HG03060 (cell line): Measurements from ENCODE around the gene TRPV3.
"Not testable (repeated sequence)": the region's sequence is repeated elsewhere in the genome, so short reads cannot be mapped to it uniquely, and the experiment has no call there.

Experiments
- ATAC-seq: cut with Tn5 transposase; IDR thresholded peaks from one replicate; pipeline ENCODE4 v1.9.1; 2021; ENCODE audit warnings: low read depth, moderate number of reproducible peaks; ENCODE audit not compliant: unreplicated experiment

Gene TRPV3

DNA sequence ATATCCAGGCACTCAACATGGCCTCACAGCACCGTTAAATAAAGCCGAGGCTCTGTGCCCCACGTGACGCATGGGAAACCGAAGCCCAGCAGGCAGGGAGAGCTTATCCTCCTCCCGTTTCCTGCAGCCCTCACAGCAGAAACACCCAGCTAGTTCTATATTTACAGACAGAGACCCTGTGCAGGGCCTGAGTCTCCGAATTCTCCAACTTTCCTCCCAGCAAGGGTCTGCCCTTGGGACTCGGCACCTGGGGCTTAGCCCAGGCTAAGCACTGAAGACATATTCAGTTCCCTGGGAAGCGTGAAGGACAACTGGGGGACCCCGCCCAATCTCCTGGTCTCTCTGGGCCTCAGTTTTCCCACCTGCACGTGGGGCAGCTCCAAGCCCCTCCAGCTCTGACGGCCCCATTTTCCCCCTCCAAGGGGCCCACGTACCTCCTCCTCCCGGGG lies 29.2 kb downstream of the TRPV3 start:
- ATAC-seq: no peak

DNA sequence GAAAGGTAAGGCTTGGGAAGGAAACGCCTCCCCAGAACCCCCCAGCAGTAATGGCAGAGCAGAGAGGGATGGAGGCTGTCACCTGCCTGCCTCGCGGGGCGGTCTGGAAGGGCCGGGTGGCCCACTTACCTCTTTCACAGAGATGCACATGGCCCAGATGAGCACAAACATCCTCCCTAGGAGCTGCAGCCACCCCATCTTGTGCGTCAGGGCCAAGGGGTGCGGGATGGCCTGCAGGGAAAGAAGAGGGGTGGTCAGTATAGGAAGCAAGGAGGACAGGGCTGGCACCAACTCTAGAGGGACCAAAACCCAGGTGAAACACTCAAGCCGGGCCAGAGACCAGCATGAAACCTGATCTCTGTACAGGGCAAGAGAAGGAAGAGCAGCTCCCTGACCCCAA lies 29.7 kb downstream of the TRPV3 start:
- no peak for ATAC-seq

DNA sequence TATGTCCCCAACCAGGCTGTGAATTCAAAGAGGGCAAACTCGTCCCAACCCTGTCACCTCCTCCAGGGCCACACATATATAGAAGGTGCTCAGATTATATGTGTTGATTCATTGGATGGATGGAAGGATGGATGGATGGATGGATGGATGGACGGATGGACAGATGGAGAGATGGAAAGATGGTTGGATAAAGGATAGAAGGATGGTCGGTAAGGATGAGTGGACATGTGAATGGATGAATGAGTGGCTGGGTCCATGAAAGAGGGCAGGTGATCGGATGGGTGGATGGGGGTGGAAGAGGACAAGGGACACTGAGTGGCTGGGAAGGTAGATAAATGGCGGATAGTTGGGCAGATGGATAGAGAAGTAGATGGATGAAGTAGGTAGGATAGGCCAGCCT lies 30.1 kb downstream of the TRPV3 start:
- ATAC-seq: no peak

DNA sequence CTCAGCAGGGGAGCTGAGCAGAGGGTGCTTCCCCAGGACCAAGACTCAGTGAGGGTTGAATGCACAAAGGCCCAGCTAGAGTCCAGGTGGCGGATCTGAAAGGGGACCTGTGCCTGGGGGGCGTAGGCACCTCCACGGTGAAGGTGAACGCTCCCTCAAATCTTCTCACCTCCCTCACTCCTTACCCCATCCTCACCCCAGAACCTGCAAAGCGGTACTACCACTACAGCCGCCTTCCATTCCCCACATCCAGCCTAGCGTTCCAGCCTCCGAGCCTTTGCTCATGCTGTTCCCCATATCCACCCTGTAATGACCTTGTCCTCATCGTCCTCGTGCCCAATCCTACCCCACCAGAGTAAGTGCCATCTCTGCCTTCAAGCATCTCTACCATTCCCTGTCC lies 30.6 kb downstream of the TRPV3 start:
- ATAC-seq: no peak

DNA sequence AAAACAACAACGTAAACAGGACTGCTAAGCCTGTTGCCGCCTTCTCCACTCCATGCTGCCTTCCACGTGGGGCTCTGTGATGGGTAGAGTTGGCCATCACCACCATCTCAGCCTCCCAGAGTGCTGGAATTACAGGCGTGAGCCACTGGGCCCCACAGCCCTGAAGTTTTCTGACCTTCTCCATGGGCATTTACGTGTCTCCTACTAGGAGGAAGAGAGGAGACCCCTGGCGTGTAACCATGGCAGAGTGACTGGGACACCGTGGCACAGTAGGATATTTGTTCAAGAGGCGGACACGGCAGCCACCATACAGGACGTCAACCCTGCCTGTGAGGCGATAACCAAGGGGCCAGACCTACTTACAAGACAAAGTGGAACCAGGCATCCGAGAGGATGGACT lies 31.1 kb downstream of the TRPV3 start:
- no peak for ATAC-seq

DNA sequence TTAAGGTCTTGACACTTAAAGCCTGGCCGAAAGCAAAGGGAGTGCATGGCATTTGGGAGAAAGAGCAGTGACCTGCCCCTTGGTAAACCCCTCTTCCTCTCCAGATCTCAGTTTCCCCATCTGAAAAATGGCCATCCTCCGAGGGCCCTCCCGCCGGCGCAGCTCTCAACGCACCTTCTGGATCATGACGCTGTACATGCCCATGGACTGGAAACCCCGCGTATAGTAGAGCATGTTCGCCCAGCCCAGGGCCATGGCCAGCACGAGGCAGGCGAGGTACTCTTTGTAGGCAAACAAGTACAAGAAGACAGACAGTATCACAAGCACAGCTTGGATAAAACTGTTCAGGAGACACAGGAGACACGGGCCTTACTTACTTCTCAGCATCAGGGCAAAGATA lies 33.6 kb downstream of the TRPV3 start:
- no peak for ATAC-seq

DNA sequence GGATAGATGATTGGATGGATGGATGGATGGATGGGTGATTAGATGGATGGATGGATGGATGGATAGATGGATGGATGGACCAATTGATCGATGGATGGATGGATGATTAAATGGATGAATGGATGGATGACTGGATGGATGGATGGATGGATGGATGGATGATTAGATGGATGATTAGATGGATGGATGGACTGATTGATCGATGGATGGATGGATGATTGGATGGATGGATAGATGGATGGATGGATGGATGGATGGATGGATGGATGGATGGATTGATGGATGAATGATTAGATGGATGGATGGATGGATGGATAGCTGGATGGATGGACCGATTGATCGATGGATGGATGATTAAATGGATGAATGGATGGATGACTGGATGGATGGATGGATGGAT lies 38.1 kb downstream of the TRPV3 start:
- ATAC-seq: not testable (repeated sequence)

DNA sequence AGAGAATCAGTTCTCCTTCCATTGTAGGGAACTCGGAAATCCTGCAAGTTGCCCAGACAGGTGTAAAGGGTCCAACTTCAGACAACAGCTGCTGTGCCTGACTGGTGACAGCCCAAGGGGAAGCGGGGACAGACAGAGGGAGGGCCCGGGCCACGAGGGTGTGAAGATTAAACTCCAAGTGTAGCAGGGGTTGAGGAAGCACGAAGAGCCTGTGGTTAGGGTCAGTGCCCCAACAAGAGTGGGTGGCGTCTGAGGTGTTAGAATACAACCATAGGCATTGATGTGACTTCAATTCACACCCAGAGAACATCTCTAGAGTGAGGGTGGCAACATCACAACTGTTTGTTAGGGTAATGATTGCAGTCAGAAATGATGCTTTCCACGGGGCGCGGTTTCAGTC lies 42.7 kb downstream of the TRPV3 start:
- ATAC-seq: no peak

DNA sequence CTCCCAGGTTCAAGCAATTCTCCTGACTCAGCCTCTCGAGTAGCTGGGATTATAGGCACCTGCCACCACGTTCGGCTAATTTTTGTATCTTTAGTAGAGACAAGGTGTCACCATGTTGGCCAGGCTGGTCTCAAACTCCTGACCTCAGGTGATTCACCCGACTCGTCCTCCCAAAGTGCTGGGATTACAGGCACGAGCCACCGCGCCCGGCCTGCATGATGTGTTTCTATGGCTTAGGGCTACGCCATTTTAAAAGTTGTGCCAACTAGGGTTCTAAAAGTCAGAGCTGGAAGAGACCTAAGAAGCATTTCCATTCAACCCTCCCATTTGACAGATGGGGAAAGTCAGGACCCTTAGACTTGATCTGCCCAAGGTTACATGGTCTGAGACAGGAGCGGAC lies 43.4 kb downstream of the TRPV3 start:
- ATAC-seq: not testable (repeated sequence)

DNA sequence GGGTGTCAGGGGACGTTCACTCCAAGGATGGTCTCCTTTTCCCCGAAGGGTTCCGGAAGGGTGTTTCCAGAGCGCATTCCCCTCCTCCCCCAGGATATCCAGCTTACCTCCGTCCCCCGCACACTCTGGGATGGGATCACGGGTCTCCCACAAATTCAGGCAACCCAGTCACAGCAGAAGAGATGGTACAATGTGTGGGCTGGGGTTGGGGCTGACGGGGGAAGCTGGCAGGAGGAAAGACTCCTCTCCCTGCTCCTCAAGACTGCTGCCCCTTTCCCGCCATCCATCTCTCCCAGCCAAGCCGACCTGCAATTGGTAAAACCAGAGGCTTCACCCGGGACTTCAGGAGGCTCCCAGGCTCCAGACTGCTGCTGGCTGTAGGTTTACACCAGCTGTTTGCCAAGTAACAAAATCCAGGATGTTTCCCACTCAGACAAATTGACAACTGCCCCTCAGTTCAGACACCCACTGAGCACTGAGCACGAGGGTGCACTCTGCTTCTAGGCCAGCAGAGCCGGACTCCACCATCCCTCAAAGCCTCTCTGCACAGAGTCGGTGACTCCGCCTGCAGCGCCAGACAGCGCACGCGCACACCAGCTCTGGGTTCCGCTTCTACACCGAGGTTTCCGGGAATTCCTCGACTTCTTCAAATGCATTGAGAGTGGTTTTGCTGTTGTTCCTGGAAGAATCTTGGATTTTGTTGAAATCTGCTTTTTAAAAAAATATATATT lies 44.1 kb downstream of the TRPV3 start:
- ATAC-seq: no peak

DNA sequence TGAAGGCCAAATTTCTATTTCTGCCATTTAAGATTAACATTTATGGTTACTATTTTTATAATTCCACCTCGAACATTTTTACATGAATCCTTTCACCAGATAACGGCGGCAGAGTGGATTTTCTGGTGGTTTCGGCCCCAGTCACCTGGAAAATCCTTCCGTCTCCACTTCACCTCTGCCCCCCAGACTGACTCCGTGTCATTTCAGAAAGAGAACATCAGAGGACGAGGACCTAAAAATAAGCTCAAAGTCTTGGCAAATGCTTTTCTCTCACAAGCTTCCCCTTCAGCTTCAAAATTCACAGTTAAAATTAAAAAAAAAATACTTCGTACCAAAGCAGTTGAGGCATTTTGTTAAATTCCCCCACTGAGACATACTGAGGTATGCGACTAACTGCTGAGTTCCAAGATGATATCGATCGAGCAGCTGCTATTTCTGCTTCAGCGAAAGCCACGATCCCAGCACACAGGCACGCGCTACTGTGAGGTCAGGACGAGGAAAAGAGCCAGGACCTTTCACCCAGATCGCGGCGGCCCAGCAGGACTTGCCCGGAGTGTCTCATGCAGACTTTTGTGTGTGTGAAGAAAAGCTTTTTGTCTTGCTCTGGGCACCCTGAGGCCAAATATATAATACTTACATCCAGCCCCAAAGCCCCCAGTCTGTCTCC lies 45.0 kb downstream of the TRPV3 start:
- ATAC-seq: no peak

DNA sequence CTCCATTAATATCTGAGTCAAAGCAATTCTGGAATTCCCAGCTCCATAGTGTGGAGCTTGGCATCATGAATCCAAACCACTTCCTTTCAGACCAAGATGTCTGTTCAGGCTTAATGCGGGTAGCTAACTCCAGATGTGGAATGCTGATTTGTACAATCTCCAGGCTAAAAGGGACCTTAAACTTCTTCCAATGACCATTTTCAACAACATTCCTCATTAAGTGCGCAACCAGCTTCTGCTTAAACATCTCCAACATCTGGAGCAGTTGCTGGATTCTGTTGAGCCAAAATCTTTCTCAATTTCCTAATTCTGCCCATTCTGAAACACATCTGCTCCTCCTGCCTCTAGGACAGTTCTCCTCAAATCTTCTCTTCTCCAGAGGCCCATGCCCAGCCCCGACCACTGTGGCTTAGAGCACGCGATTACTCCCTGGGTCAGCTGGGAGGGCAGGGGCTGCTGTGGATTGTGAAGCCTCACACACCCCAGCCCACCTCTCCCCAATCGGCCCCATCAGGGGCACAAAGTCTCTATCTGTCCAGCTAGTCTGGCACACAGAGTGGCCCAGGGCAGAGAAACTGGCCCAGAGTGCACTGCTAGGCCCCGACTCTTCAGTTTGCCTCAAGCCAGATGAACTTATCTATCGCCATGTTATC lies 45.6 kb downstream of the TRPV3 start:
- no peak for ATAC-seq

DNA sequence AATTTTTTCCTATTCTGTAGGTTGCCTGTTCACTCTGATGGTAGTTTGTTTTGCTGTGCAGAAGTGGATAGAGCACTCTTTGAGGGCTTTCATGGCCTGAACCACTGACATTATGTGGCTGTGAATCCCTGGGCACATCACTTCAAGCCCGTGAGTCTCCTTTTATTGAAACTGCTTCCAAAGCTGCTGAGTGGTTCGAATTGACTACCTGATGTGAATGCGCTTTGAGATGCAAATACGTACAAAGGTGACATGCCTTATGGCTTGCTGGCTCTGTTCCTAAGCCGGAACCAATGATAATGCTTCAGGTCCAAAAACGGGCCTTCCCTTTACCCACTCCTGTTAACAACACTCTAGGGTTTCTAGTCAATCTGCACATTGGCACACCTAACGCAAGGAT lies 47.5 kb downstream of the TRPV3 start:
- no peak for ATAC-seq

DNA sequence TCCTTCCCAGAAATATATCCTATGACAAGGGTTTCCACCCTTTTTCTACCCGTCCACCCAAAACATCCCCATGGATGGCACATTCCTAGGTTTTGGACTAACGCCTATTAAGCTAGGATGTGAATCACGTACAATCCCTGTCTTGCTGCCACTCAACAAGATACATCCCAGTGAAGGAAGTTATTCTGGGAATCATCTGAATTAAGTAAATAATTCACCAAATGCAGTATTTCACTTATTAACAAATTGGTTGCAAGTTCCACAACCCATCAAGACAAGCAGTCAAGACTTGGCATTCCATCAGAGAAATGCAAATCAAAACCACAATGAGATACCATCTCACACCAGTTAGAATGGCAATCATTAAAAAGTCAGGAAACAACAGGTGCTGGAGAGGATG lies 49.7 kb downstream of the TRPV3 start:
- no peak for ATAC-seq

DNA sequence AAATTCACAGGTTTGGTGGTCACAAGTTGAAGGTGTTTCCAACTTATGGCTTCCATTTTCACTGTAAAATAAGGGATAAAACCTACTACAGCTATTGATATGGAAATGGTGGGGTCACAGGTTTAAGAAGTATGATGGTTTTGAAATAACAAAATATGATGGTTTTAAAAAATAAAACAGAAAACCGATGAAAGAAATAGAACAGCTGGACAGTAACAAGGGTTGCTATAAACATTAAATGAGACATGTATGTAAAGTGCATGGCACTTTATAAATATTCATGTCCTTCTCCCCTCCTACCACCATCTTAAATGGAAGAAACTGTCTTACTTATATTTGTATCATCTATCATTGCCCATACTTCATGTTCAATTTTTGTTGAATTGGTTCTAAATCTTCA lies 50.5 kb downstream of the TRPV3 start:
- ATAC-seq: no peak

DNA sequence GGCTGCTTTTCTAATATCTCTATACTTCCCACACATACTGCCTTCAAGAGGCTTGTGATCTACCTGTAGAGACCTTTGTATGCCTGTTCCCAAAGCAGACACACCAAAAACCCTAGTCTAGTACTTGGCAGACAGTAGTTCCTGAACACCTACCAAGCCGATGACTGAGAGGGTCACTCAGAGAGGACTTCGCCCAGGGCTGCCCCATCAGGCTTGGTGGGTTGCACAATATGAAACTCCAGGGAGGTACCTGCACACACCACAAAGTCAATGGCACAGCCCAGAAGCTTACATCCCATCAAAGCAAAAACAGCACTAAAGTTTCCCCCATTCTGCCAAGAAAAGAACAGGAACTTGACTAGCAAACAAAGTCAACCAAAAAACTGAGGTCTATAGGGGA lies 51.6 kb downstream of the TRPV3 start:
- no peak for ATAC-seq

DNA sequence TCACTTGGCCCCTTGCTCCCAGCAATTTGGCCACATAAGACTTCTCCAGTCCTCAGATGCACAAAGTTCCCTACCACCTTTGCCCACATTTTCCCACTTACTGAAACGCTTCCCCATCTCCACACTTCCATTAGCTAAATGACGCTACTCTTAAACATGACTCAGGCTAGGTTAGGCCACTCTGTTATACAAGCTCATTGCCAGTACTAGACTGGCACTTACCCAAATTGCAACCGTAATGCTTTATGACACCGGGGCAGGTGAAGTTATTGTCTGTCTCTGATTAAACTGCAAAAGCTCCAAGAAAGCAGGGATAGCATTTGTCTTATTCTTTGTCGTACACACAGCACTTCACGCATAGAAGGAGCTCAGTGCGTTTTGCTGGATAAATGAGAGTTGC lies 52.6 kb downstream of the TRPV3 start:
- no peak for ATAC-seq

DNA sequence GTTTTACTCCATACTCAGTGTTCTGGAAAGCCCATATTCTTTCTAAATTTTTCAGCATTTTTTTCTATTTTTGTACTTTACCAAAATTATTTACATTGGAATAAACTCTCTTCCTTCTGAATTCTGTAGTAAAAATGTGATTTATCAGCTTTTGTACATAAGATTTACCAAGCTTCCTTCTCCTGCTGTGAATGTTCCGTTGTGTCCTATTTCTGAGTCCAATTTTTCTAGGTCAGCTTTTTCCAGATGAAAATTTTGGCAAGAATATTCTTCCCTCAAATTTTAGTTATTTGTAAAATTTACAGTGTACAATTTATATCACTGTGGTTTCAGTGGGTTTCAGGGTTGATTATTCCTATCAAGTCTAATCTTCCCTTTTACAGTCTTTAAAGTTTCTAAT lies 54.3 kb downstream of the TRPV3 start:
- no peak for ATAC-seq

DNA sequence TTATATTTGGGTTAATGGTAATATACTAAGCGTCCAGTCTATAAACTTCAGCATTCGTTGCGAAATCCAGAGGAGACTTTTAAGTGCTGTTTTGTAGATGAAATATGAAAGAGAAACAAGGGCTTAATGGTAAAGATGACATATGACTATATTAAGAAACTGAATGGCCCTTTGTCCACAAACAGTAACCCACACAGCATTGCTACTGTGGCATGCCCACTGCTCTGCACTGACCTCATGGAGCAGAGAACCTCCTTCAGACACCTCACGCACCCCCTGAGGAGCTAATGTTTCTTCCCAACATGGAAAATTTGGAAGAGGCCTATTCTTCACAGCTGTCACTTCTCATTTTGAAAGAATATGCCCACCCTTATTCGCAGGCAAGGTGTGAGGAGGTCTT lies 55.1 kb downstream of the TRPV3 start:
- ATAC-seq: no peak

DNA sequence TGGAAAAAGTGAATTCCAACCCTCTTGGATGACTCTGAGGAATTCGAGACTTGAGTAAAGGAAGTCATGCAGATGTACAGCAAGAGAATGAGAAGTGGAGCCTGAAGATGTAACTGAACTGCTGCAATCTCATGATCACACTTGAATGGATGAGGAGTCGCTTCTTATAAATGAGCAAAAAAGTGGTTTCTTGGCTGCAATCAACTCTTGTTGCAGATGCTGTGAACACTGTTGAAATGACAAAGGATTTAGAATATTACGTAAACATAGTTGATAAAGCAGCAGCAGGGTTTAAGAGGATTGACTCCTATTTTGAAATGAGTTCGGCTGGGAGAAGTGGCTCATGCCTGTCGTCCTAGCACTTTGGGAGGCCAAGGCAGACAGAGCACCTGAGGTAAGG lies 56.3 kb downstream of the TRPV3 start:
- no peak for ATAC-seq

DNA sequence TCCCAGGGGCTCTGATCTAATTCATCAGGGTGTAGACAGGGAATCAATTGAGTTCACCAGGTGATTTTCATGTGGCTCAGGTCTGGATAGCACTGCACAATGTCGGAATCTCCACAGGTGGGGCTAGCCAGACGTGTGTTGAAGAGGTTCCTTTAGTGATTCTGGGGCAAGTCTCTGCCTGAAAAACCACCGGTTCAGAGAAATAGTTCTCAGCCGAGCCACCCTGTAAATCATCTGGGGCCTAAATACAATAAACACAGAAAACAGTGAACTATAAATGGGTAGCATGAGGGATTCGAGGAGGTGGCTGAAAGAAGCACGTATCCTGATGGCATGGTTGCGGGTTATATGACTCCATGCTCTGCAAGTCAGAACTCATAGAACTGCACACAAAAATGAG lies 60.5 kb downstream of the TRPV3 start:
- no peak for ATAC-seq

DNA sequence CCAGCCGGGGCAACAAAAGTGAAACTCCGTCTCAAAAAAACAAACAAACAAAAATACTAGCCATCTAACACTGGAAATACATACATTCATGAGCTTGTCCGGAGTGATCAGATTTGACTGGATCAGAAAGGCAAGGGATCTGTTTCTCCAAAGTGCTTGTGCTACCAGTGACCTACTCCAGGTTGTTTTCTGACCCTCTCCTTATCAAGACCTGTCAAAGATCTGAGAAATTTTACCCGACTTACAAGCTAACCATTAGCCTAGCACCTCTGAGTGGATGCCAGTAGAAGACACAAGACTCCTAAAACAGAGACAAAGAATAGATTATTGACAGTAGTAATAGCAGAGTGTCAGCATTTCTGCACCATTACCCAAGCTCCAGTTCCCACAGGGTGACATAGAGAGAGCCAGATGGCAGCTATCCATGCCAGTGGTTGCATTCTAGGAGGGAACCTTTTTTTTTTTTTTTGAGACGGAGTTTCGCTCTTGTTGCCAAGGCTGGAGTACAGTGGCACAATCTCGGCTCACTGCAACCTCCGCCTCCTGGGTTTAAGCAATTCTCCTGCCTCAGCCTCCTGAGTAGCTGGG lies 72.0 kb downstream of the TRPV3 start:
- no peak for ATAC-seq
